PC-9 (cell line): ENCODE data around the gene TMEFF2. TPM values are rescaled to one million over a fixed set of nuclear protein-coding genes. Genes with fewer than 3 reads are reported as not detected.

ENCODE experiments used
- BruUV-seq: library from RNA; stranded (reverse); fragments of 400-500 nt; replicated peaks from 2 replicates; lab custom pipeline; 2021; lab: Mats Ljungman, UMichigan
- CTCF ChIA-PET: fragments of 300-600 bp; sonication (Branson Sonifier 250); formaldehyde crosslinking; loops from one replicate; lab custom pipeline; 2022; ENCODE audit warnings: antibody characterized with exemption; lab: Charles Lee
- POLR2A ChIA-PET: fragments of 300-600 bp; sonication (Branson Sonifier 250); formaldehyde crosslinking; loops from one replicate; lab custom pipeline; 2022; ENCODE audit warnings: antibody characterized with exemption; ENCODE audit not compliant: unreplicated experiment; lab: Charles Lee
- DNase-seq, 2 experiments: peaks; one replicate each; pipeline versions ENCODE4 v3.0.0 to v3.0.0-alpha.2; 2015 to 2022; ENCODE audit warnings: mixed read lengths in 1 of 2
- H2AFZ ChIP-seq: fragments of 200-600 bp; sonication (generic); 2 replicates; pipeline ENCODE4 v1.8.1; 2017; ENCODE audit warnings: antibody characterized with exemption
- H3F3A ChIP-seq: fragments of 200-600 bp; sonication (generic); 2 replicates; pipeline ENCODE4 v1.8.1; 2017; ENCODE audit warnings: antibody characterized with exemption, mild to moderate bottlenecking, low read depth; ENCODE audit not compliant: insufficient read depth
- H3K27ac ChIP-seq: fragments of 200-600 bp; sonication (generic); 2 replicates; pipeline ENCODE4 v1.6.1; 2016; ENCODE audit warnings: mixed run types
- H3K27me3 ChIP-seq: fragments of 200-600 bp; sonication (generic); 2 replicates; pipeline ENCODE4 v1.6.1; 2016; ENCODE audit warnings: low read depth, mixed run types; ENCODE audit not compliant: insufficient read depth
- H3K36me3 ChIP-seq: fragments of 200-600 bp; sonication (generic); 2 replicates; pipeline ENCODE4 v1.6.1; 2016; ENCODE audit warnings: low read depth, mixed run types
- H3K4me1 ChIP-seq: fragments of 200-600 bp; sonication (generic); replicated peaks from 2 replicates; pipeline ENCODE4 v1.6.1; 2016; ENCODE audit warnings: mixed run types; ENCODE audit not compliant: insufficient read depth
- H3K4me2 ChIP-seq: fragments of 200-600 bp; sonication (generic); 2 replicates; pipeline ENCODE4 v1.6.1; 2017; ENCODE audit warnings: mixed run types
- H3K4me3 ChIP-seq: fragments of 200-600 bp; sonication (generic); 2 replicates; pipeline ENCODE4 v1.6.1; 2016; ENCODE audit warnings: mixed run types
- H3K79me2 ChIP-seq: fragments of 200-600 bp; sonication (generic); 2 replicates; pipeline ENCODE4 v1.6.1; 2017; ENCODE audit warnings: low read depth, mixed run types
- H3K9me2 ChIP-seq: fragments of 200-600 bp; sonication (generic); 2 replicates; pipeline ENCODE4 v1.8.1; 2017; ENCODE audit warnings: mild to moderate bottlenecking; ENCODE audit not compliant: insufficient read depth
- H3K9me3 ChIP-seq: fragments of 200-600 bp; sonication (generic); 2 replicates; pipeline ENCODE4 v1.8.1; 2016; ENCODE audit warnings: low read depth; ENCODE audit not compliant: insufficient read depth
- H4K20me1 ChIP-seq: fragments of 200-600 bp; sonication (generic); 2 replicates; pipeline ENCODE4 v1.8.1; 2017; ENCODE audit not compliant: insufficient read depth
- EZH2 ChIP-seq: fragments of 200-600 bp; sonication (generic); IDR thresholded peaks from 2 replicates; pipeline ENCODE4 v1.8.0; 2017; ENCODE audit warnings: antibody characterized with exemption, low read depth
- intact Hi-C: fragments of 100-400 bp; cut with micrococcal nuclease; formaldehyde crosslinking; loops from one replicate; pipeline ENCODE4 v1.10.0; 2022; ENCODE audit not compliant: unreplicated experiment
- total RNA-seq: library from RNA; stranded (reverse); gene quantifications from 2 replicates; pipeline ENCODE4 v1.2.3, GENCODE V29; 2021
- TF ChIP-seq, protein P1 (sequence below): fragments of 200-600 bp; sonication (generic); conservative IDR thresholded peaks from 2 replicates; pipeline ENCODE4 v1.6.1; 2017; ENCODE audit warnings: mixed run types, antibody characterized with exemption, mild to moderate bottlenecking, moderate library complexity

TMEFF2 gene
- total RNA-seq, 1 experiment from 2014 or later = not detected

DNA sequence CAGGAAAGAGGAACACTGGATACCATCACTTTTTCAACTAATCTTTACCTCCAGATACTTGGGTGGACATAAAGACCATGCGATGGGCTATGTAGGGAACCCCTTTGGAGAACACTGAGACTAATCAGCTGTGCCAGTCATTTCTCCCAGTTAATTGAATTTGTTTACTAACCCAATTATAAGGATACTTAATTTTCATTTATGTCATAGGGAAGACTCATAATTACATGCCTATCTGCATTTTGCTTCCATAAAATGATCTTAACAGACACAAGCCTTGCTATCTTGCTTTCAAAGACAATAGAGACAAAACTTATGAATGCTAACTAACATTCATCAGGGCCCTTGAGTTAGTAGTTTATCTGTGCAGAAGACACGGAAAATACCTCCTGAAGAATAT lies 279.0 kb downstream of the TMEFF2 start:
- BruUV-seq = no TSS peak
- Histone ChIP-seq H3K4me3 (no peak overlapping the region), H3K4me1 (no peaks in the 10 kb centered on the region), H3K4me2 (no peak overlapping the region), H3K79me2 (no peaks in the 10 kb centered on the region), H3K27me3 (no peaks in the 10 kb centered on the region), H3F3A (no peaks in the 10 kb centered on the region), H3K9me2 (no peaks in the 10 kb centered on the region), H2AFZ (no peak overlapping the region), H3K27ac (no peak overlapping the region), H3K9me3 (no peaks in the 10 kb centered on the region), H3K36me3 (no peaks in the 10 kb centered on the region), H4K20me1 (no peaks in the 10 kb centered on the region)
- ChIA-PET POLR2A (no interaction called here), CTCF (no interaction called here)
- intact Hi-C loops = no loop called here
- no peak for DNase-seq
- TF ChIP-seq, protein P1, sequence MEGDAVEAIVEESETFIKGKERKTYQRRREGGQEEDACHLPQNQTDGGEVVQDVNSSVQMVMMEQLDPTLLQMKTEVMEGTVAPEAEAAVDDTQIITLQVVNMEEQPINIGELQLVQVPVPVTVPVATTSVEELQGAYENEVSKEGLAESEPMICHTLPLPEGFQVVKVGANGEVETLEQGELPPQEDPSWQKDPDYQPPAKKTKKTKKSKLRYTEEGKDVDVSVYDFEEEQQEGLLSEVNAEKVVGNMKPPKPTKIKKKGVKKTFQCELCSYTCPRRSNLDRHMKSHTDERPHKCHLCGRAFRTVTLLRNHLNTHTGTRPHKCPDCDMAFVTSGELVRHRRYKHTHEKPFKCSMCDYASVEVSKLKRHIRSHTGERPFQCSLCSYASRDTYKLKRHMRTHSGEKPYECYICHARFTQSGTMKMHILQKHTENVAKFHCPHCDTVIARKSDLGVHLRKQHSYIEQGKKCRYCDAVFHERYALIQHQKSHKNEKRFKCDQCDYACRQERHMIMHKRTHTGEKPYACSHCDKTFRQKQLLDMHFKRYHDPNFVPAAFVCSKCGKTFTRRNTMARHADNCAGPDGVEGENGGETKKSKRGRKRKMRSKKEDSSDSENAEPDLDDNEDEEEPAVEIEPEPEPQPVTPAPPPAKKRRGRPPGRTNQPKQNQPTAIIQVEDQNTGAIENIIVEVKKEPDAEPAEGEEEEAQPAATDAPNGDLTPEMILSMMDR = no peak
- TF ChIP-seq EZH2 = no peak

DNA sequence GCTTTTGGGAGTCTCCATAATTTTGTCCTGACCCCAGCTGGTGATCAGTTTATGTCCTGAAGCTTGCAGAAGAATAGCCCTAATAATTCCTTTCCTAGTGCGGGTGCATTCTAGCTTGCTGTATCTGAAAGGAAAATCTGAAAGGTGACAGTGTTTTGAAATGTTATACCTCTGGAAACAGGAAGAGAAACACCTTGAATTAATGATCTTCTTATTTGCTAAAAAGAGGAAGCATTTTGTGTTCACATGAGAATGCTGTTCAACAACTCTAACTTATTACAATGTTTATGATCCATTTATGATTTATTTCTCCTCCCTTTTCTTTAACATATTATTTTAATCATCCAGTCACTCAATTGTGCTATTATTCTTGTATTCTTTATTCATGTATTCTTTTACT lies 280.9 kb downstream of the TMEFF2 start:
- POLR2A ChIA-PET = no interaction called here
- H3F3A ChIP-seq = no peaks in the 10 kb centered on the region

DNA sequence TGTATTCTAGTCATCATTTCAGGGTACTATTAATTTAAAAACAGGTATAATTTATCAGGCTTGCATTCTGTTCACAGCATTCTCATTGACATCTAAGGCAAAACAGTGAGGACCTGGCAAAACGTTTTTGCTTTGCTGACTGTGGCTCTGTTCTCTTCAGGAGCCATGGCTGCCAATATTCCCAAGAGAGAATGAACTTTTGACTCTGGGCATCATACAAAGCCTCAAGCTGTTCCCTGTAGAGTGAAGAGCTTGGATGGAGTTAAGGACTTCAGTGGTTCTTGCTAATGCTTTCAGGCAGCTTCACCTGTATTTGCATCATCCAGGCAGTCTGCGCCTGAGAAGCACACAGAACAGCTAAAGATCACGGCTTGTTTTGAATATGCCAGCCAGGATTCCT lies 282.0 kb downstream of the TMEFF2 start:
- CTCF ChIA-PET = no interaction called here
- no peak for DNase-seq
- H2AFZ ChIP-seq = no peak overlapping the region
- no peaks in the 10 kb centered on the region for H4K20me1 ChIP-seq
- H3K36me3 ChIP-seq = no peaks in the 10 kb centered on the region
- intact Hi-C loops = no loop called here
- H3K9me3 ChIP-seq = no peaks in the 10 kb centered on the region
- no TSS peak for BruUV-seq
- TF ChIP-seq, protein P1 = no peak
- no peak for TF ChIP-seq EZH2
- no peaks in the 10 kb centered on the region for H3K4me1 ChIP-seq
- no peaks in the 10 kb centered on the region for H3K9me2 ChIP-seq
- no peak overlapping the region for H3K4me2 ChIP-seq
- no peaks in the 10 kb centered on the region for H3F3A ChIP-seq
- POLR2A ChIA-PET = no interaction called here
- no peak overlapping the region for H3K4me3 ChIP-seq
- no peaks in the 10 kb centered on the region for H3K79me2 ChIP-seq
- no peak overlapping the region for H3K27ac ChIP-seq
- H3K27me3 ChIP-seq = no peaks in the 10 kb centered on the region

More for the DNA sequence above, 280.9 kb downstream of the TMEFF2 start:
- TF ChIP-seq EZH2 = no peak
- TF ChIP-seq, protein P1 = no peak
- CTCF ChIA-PET = no interaction called here
- DNase-seq = no peak
- intact Hi-C loops = no loop called here
- no peak overlapping the region for H2AFZ ChIP-seq
- H4K20me1 ChIP-seq = no peaks in the 10 kb centered on the region
- no peaks in the 10 kb centered on the region for H3K9me2 ChIP-seq
- H3K27me3 ChIP-seq = no peaks in the 10 kb centered on the region
- H3K4me1 ChIP-seq = no peaks in the 10 kb centered on the region
- BruUV-seq = no TSS peak
- no peak overlapping the region for H3K4me2 ChIP-seq
- no peaks in the 10 kb centered on the region for H3K36me3 ChIP-seq
- H3K79me2 ChIP-seq = no peaks in the 10 kb centered on the region
- no peak overlapping the region for H3K27ac ChIP-seq
- H3K9me3 ChIP-seq = no peaks in the 10 kb centered on the region
- no peak overlapping the region for H3K4me3 ChIP-seq
